ENCODE measurements around the gene CHAD. TPM values are rescaled to one million over a fixed set of nuclear protein-coding genes. Genes with fewer than 3 reads are reported as not detected.
"Not testable (repeated sequence)": the region's sequence is repeated elsewhere in the genome, so short reads cannot be mapped to it uniquely, and the experiment has no call there.

Gene CHAD
- total RNA-seq, 1 experiment from 2014 or later, result not detected

DNA sequence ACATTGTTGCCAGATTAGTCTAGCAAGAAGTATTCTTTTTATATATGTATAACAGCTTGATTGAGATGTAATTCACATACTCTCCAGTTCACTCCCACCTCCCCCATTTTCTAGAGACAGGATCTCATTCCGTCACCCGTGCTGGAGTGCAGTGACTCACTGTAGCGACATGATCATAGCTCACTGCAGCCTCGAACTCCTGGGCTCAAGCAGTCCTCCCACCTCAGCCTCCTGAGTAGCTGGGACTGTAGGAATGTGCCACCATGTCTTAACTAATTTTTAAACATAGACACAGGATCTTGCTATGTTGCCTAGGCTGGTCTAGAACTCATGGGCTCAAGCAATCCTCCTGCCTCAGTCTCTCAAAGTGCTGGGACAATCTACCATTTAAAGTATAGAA, 6.7 kb upstream of the CHAD start:
- DNase-seq (ENCODE audit: low spot score), result no peak

GRCh38 chr17:50474523-50474922, 5.8 kb upstream of the CHAD start:
- DNase-seq (ENCODE audit: low spot score), result no peak

GRCh38 chr17:50473901-50474300, 5.2 kb upstream of the CHAD start:
- DNase-seq (ENCODE audit: low spot score), result no peak

DNA sequence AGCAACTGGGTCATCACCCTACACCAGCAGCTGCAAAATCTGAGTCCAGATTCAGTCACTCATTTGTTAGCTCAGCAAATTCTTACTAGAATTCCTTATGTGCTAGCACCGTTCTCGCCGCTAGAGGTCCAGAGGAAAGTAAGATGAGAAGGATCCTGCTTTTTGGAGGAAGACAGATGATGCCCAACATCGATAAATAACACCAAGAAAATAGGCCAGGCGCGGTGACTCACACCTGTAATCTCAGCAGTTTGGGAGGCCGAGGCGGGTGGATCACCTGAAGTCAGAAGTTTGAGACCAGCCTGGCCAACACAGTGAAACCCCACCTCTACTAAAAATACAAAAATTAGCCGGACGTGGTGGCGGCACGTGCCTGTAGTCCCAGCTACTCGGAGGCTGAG, 4.1 kb upstream of the CHAD start:
- not testable (repeated sequence) for DNase-seq (ENCODE audit: low spot score)

DNA sequence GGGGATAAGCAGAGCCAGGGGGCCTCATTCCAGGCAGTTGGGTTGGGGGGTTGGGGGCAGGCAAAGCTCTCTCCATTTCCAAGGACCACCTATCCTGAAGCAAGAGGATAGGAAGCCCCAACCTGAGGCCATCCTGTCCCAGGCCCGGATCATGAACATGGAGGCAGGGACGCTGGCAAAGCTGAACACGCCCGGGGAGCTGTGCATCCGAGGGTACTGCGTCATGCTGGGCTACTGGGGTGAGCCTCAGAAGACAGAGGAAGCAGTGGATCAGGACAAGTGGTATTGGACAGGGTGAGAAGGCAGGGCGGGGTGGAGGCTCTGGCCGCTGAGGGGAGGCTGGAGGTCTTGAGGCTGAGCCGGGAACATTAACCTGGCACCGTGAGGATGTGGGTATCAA, 3.6 kb upstream of the CHAD start:
- no peak for DNase-seq (ENCODE audit: low spot score)

- DNase-seq (ENCODE audit: low spot score), result no peak
Measured at GRCh38 chr17:50471009-50471905, 2.6 kb upstream of the CHAD start.

DNA sequence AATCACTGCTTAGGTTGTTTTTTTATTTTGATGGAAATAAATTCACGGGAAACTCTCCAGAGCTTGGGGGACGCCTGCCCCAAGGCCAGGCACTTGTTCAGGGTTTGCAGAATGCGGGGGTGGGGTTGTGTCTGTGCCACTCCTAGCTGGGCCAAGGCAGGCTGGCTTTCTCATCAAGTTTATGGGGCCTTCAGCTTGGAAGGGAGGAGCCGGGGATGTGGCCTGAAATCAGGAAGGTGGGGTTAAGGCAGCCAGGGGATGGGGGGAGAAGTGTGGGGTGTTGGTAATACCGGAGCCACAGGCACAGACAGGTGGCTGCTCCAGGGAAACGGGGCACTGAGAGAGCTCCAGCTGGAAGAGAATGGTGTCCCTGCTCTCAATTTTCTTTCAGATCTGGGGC, 1.7 kb upstream of the CHAD start:
- no peak for DNase-seq (ENCODE audit: low spot score)

DNA sequence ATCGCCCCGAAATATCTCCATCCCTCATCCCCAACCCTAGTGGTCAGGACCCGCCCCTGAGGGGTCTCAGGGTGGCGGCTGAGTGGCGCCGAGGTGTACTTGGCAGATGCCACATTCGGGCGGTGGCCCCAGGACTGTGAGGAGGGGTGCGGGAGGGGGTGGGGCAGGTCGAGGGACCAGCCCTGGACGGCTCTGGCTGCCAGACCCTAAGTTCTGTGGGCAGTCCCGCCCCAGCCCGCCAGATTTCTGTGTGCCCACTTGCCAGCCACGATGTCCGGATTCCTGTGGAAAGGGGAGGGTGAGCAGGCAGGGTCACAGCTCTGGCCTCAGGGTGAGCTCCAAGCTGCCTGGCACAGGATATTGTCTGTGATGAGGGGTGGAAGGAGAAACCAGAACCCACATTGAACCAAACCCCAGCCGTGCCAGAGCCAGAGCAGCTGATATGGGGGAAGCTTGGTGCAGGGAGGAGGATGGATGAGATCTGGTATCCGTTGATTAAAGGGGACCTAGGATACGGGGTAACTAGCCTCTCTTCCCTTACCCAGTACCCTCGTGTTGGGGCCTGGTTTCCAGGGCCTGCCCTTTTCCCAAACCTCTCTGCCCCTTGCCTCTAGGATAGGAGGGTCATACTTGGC, 1.1 kb upstream of the CHAD start:
- no peak for DNase-seq (ENCODE audit: low spot score)

DNA sequence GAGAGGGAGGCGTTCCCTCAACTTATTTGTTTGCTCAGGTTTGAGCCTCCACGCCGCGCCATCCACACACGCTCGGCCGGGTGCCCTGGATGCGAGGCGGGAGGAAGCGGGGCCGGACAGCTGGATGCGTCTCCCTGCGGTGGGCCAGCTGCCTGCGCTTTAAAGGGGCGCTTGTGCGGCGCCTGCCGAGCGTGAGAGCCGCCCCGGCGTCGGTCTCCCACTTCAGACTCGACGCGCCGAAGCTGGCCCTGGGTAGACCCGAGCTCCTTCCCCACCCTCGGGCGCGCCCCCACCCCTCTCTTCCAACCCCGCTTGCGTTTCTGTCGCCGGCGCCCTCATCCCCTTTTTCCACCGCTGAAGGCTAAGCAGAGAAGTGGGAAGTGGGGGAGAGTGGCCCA, 527 bp upstream of the CHAD start:
- no peak for DNase-seq (ENCODE audit: low spot score)

DNA sequence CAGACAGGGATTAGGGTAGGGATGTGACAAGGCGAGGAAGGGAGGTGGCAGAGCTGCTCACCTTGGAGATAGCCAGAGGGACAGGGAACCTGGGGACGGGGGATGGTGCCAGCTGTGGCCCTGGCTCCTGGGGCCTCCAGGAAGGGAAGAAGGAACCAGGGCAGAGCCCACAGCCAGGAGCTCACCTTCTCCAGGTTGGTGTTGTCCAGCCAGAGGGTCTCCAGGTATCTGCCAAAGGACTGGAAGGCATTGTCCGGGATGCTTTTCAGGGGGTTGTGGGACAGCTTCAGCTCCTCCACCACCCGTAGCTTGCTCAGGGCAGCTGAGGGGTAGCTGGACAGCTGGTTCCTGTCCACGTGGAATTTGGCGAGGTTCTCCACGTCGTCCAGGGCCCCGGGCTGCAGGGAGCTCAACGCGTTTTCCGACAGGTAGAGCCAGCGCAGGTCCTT, 801 bp downstream of the CHAD start:
- no peak for DNase-seq (ENCODE audit: low spot score)

- no peak for DNase-seq (ENCODE audit: low spot score)
Measured at GRCh38 chr17:50467114-50467854, 1.4 kb downstream of the CHAD start.

DNA sequence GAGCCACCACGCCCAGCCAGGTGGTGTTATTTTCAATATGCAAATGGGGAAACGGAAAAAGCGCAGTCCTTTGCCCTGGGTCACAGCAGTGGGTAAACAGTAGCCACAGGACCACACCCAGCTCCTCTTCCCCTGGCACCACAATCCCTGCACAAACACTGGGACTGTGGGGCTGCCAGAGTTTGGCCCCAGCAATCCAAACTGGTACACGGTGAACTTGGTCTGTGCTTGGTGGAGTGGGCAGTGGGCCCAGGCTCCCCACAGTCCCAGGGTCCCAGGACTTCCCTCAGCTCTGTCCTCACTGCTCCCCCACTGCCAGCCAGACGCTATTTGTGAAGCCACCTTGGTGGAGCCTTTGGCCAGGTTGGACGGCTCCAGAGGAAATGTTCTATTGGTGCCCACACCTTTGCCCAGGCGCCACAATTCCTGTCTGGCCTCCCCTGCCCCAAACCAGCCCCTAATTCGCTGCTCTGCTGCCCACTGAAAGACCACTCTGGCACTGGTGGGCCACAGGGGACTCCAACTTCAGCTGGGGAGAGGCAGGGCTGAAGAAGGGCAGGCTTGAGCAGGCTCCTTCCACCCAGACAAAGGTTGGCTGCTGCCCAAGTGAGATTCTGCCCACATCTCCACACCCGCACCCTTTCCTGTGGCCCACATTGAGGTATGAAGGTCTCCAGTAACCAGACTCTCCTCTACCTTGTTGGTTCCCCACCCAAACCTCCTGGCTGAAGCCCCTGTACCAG, 2.1 kb downstream of the CHAD start:
- DNase-seq (ENCODE audit: low spot score), result no peak

DNA sequence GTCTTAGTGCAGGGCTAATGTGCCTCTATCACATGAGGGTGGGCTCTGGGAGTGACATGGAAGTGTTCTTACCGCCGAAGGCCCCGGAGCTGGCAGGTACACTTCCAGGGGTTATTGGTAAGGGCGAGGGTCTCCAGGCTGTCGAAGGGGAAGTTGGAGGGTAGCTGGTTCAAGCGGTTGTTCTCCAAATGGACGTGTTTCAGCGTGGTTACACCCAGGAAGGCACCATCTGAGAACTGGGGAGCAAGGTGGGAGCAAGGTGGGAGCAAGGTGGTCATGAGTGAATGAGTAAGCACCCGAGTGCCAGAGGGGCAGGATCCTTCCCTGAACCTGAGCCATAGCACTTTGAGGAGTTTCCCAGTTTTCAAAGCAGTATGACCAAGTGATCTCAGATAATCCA, 3.0 kb downstream of the CHAD start:
- no peak for DNase-seq (ENCODE audit: low spot score)

GRCh38 chr17:50465171-50465570, 3.5 kb downstream of the CHAD start:
- DNase-seq (ENCODE audit: low spot score), result no peak

DNA sequence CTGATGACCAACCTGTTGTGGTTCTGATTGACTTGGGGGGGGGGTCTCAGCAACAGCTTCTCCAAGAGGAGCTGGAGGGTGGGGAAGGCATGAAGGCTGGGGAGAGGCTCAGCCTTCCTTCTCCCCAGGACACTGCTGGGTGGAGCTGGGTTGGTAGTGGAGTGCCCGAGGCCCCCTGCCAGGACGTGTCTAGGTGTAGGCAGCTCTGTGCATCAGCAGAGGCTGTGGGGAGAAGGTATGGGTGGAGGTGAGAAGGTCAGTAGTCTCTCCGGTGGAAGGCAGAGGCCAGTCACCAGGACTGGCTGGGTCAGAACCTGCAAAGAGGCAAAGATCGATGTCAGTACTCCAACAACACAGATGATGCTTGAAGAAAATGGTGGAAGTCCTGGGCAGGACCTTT, 3.9 kb downstream of the CHAD start:
- DNase-seq (ENCODE audit: low spot score), result no peak

GRCh38 chr17:50464121-50464520, 4.6 kb downstream of the CHAD start:
- no peak for DNase-seq (ENCODE audit: low spot score)

- DNase-seq (ENCODE audit: low spot score), result no peak
Measured at GRCh38 chr17:50462446-50462845, 6.2 kb downstream of the CHAD start.

DNA sequence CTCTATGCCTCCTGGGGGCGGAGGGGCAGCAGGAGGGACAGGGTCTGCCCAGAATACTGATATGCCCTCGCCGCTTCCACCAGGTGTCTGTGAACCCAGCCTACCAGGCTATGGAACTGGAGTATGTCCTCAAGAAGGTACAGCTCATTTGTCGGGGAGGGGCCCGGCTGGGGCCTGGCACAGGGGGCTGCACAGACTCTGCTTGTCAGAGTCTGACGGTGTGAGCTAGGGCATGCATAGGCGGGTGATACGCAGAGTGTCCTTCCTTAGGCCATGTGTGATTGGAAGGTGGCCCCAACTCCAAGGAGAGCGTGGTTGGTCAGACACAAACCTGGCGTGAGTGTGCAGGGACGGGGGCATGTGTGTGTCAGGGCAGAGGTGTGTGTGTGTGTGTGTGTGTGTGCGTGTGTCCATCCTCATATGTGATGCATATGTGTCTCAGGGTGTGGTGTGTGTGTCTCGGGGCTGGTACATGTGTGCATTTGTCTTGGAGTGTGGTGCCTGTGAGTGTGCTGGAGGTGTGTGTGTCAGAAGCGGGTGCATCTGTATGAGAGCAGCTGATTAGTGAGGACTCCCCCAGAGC, 7.0 kb downstream of the CHAD start:
- no peak for DNase-seq (ENCODE audit: low spot score)

DNA sequence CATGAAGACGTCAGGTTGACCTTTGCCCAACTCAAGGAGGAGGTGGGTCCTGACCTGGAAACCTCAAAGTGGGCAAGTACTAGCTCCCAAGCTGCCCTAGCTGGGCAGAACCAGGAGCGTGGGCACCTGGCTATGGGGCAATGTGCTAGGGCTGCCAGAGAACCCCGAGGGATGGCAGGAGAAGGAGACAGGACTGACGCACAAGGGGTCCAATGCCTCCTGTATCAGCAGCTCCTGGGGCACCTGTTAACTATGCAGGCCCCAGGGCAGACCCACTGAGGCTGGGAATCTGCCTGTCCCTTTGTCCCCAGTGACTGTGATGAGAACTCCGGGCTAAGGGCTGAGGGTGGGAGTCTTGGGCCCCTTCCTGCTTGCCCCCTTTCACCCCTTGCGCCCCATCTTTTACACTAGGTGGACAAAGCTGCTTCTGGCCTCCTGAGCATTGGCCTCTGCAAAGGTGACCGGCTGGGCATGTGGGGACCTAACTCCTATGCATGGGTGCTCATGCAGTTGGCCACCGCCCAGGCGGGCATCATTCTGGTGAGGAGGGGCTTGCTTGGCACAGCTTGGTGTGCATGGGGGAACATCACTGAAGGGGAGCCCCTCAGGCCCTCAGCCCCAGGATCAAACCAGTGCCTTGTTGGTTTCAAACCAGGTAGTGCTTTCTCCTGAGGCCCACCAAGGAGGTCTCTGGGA, 7.7 kb downstream of the CHAD start:
- DNase-seq (ENCODE audit: low spot score), result no peak

GRCh38 chr17:50459756-50460155, 8.9 kb downstream of the CHAD start:
- DNase-seq (ENCODE audit: low spot score), result no peak

Data from HT-29 (cell line).